Muscle of arm (tissue), 12 donors: ENCODE data around the gene AADAT. TPM values are rescaled to one million over a fixed set of nuclear protein-coding genes. Genes with fewer than 3 reads are reported as not detected.

Experiments
- DNase-seq: peaks from one replicate; pipeline ENCODE4 v3.0.0-alpha.2; 2013
- polyA plus RNA-seq, 12 donors: library from polyadenylated mRNA; unstranded; fragments of 120-200 nt; gene quantifications; one replicate each; pipeline ENCODE4 v1.2.1, GENCODE V29; 2013; ENCODE audit not compliant: insufficient read length in 12 of 12

Gene AADAT
- polyA plus RNA-seq, 12 donors = 11.6 to 36.7 (median 19.1) TPM; not detected in 1

DNA sequence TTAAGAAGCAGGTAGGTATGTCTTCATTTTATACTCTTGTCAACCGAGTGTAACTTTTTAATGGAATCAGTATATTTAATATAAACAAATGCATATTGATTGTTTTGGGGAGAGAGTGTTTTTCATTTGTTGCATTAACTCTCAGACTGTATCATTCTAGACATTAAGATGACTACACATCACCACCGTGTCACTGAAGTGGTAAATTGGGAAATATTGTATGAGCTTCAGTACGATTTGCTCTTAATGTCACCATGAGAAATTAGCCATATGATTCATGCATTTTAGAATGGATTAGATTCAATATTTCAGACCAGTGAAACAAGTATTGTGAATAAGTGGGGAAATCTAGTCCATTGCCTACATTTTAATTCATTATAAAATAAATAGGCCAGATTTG is 53.9 kb downstream of the AADAT start:
- no peak for DNase-seq

DNA sequence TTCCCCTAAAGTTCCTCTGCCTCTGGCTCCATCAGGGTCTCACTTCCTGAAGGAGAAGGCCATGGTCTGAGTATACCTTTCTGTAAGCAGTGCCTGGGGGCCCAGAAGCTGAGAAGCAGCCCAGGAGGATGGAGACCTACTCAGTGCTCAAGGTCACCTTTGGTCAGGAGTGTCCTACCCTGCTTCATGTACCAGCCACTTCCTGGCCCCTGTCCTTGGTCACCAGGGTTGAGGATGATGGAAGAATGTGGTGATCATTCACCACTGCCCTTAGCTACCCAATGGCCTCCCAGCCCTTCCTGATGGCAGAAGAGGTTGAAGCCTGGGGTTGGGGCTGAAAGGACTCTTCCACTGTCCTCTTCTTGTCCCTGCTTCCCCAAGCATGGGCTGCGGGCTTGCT is 54.5 kb downstream of the AADAT start:
- DNase-seq = no peak

DNA sequence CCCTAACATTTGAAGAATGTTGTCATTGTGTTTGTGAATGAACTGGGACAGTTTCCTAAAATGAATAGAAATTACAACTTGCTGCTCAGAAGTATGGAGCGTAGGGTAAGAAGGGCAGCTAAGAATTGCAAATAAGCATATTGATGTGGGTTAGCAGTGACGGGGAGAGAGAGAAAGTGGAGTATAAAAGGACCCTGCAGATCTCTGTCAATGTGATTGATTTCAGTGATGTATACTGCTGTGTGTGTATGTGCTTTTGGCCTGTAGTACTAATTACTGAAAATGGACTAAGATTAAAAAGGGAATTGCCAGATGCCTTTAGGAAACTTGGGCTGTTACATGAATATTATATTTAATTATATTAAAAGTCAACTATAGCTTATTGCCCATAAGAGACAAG is 55.8 kb downstream of the AADAT start:
- no peak for DNase-seq

DNA sequence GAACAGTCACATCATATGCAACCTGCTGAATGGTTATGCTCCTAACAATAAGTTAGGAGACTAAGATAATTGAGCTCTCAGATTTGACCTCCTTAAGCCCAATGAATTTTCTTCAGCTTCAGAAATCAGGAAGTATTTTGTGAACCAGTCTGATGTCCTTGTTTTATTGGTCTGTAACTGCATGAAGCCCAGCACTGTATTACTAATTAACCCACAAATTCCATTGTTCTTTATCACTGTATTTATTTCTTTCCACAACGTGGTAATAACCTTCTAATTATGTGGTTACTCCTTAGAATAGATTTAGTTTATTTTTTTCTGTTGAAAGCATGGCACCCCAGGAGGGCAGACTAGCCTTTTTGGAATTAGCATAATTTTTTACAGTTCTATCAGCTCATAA is 59.6 kb downstream of the AADAT start:
- DNase-seq = no peak

DNA sequence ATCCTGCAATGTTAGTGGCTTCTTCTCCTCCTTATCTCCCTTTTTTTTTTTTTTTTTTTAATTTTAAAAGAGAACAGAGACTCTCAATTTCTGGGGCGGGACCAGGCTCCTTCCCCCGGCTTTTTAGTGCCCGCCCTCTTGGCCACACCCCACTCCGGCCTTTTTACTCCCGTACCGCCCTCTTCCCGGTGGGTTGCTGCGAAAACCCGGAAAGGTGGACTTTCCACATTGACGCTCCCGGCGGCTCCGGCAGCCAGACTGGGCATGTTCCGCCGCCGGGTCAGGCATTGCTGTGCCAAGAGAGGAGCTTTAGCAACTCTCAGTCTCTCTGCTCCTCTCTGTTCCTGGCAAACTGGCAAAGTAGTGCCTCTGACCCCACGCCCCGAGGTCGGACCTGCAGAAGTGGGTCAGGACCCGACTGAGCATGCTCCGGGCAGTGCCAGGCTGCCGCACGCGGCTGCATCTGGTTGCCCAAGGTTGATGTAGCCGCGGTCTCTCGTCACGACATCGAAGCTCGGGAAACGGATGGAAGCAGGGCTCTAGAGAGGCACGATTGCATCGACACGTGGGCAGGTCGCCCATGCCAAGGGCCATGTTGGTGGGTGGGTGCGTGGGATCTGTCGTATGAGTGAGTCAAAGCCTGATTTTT is 62.5 kb downstream of the AADAT start:
- DNase-seq = peak; percentile 96

DNA sequence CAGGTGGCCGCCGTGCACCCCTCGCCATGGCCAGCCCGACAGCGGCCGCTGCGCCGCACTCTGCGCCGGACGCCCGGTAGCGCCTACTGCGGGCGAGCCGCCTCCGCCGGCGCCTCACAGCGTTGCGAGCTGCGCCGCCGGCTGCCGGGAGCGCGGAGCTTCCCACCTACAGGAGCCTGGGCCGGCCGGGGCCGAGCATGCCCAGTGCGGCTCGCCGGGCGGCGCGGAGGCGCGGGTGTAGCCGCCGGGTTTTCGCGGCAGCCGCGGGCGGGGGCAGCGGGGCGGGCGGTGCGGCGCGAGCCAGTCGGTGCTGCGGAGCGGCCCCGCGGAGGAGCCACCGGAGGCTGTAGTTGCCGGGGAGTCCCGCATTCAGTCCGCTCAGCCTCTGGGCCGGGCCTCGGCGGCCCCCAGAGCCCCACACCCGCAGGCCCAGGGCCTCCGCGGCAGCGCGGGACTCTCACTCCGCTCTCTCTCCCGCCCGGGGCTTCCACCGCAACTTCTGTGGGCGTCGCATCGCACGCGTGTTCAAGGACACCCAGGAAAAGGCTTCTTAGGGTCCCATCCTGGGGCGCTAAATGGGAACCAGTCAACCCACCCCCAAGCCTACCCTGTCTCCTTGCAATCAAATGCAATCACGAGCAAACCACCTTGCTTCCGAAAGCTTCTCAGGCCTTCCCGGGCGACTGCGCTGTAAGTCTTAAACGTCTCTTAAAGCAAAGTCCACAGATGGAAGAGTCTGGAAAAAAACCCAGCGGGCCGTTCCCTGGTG is 63.3 kb downstream of the AADAT start, which contains the start of gene MFAP3L:
TSS of gene MFAP3L (minus strand) at position 143 of the 769 bp plus-strand sequence. CDS start 20,518 bp downstream, outside the sequence.
- DNase-seq = peak; percentile 78

DNA sequence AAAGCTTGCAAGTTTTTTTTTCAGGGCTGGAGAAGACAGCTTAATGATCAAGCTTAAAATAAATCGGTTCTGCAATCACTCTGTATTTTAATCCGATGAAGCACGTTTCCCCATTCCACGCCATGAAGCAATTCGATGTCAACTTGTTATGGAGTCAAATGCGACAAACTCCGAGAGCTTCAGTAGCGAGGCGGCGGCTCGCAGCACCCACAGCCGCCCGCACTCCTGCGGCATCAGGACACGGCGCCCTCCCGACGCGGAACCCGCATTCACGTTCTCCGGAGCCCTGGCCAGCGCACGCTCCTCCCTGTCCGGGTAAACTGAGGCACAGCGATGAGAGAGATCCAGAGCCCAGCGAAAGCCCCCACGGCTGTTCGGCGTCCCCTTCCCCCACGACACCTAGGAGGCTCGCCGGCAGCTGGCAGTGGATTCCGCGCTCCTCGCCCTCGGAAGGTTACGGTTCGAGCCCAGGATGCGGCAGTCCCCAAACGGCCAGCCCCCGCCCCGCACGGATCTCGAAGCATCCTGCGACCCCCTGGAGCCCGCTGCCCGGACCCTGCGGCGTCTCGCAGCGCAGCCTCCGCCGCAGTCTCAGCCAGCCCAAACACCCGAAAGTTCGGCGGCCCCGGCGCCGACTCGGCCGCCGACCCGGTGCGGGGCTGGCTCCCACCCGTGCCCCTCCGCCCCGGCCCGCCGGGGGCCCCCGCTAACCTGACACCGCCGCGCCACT is 64.1 kb downstream of the AADAT start:
- DNase-seq = no peak

DNA sequence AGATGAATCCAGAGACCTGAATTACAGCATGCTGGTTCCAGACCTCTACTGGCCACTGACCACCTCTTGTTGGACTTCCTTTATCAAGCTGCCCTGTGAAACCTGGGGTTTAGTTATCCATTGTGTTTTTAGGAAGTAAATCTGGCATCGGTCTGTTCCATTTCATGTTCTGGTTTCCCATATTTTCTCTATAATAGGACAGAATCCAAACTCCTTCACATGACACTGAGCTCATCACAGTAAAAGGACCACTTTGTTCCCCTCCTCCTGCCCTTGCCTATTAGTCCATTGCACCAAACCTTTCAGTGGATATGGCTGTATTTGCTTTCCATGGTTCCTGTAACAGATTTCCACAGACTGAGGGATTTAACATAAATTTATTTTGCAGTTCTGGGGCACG is 67.5 kb downstream of the AADAT start:
- no peak for DNase-seq

DNA sequence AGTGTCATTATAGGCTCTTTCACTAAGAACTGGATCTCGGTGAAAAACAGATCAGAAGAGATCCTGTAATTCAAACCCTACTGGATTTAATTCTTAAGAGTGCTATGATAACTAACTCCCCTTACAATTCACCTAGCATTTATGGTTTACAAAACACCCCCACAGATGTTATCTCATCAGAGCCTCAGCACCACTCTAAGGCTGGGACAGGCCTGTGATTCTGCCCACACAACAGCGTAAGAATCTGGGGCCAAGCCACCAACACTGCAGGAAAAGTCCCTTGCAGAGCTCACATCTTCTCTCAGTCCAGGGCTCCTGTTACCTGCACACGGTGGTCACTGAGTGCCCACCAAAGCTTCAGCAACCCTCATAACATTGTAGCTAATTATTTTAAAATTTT is 72.5 kb downstream of the AADAT start:
- DNase-seq = no peak

DNA sequence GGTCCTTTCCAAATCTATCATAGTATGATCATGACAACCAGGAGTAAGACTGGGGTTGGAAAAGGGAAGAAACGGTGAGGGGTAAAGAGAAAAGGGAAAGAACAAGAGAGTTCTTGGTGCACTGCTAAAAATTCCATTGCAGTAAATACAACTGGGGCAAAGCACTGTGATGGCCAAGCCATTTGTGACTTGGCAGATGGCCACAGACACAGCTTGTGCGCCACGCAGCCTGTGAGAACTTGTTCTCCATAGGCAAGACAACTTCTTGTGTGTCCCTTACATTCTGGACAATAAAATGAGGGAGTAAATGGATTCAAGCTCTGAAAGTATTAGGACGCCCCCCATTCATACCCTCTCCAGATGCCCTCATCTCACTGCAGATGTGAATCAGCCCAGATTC is 74.5 kb downstream of the AADAT start:
- no peak for DNase-seq

DNA sequence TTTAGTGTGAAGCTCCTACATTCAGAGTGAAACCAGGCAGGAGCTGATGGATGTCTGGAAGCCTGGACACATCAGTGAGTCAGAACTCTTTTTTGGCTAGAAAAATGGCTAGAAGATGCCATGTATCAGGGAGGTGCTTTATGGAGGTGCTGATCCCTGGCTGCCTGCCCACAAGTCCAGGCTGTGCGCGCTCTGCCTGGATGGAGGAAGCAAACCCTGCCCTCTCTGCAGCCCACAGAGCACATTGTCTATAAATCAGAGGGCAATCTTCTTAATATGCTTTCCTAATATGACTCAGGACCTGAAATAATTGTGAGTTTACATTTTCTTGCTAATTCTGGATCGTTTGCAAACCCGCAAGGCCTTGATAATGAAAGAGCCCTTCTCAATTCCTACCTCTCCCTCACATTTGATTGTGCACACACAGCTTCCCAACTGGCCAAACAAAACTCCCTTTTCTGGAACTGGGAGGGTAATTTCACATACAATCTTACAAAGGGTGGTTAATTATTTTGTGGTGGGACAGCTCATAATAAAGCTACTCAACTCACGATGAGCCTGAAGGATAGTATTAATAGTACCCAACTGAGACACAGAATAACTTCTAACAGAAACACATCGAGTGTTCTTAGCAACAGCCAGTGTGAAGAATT is 75.3 kb downstream of the AADAT start:
- DNase-seq = no peak

DNA sequence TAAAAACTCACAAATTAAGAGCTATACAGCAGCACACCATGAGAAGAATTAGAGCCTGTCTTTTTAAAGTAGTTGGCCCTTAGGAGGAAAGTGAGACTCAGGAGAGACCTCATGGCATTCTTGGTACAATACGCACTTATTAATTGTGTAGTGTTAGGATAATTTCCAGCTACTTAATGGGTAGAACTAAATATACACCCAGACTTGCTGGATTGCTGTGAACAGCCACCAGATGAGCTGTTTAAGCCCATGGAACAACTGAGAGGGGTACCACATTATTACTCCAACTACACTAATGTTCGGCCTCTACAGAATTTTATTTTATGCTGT is 77.2 kb downstream of the AADAT start:
- no peak for DNase-seq

DNA sequence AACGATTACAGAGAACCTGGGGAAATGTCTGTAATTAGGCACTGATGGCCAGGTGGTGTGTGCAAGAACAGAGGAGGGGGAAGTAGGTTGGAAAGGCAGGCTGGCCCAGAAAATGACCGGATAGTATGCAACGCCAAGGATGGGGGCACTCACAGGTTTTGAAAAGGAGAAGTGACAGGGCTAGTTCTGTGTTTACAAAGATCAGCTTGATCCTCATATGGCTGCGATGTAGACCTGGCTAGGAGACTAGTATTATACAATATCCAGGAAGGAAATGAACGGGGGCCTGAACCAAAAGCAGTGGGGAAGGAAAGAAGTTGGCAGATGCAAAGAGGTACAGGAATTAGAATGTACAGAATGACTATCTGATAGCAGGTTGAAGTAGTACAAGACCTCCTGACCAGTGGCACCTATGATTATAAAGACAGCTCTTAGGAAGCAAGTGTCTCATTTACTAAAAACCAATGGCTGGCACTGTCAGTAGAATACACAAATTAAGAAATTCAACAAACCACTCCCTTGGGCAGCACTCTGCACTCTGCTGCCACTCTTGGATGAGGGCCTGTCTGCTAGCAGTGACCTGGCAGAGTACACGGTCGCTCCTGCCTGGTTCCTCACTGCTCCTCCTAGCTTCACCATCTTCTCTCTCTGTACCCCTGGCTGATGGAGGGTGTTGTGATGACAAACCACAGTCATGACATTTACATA is 77.7 kb downstream of the AADAT start:
- DNase-seq = no peak

Other genes starting within 250 kb of the AADAT start
- gene MFAP3L, start 63.6 kb downstream of the AADAT start, polyA plus RNA-seq = 1 to 10 TPM in 10 of 12 donors, not detected in 2; 1.3 to 5.3 (median 2.0) TPM